IMR-90 (cell line): Measurements from ENCODE around the gene CD207. TPM values are rescaled to one million over a fixed set of nuclear protein-coding genes. Genes with fewer than 3 reads are reported as not detected.

Experiments
- ATAC-seq: fragments of 200-7000 bp; cut with Tn5 transposase; 2 replicates; pipeline ENCODE4 v1.9.1; 2020; ENCODE audit warnings: low read depth, mild to moderate bottlenecking, moderate library complexity
- BruUV-seq: library from RNA; stranded (reverse); fragments of 400-500 nt; replicated peaks from 2 replicates; lab custom pipeline; 2021; lab: Mats Ljungman, UMichigan
- CTCF ChIA-PET: fragments of 300-600 bp; formaldehyde crosslinking; extraction: SDS; loops from one replicate; lab custom pipeline; 2021; ENCODE audit warnings: antibody characterized with exemption; lab: Yijun Ruan, JAX
- POLR2A ChIA-PET: fragments of 300-600 bp; sonication (Branson Sonifier 250); formaldehyde crosslinking; loops from one replicate; lab custom pipeline; 2022; ENCODE audit warnings: antibody characterized with exemption; ENCODE audit not compliant: unreplicated experiment; lab: Charles Lee
- DNase-seq: peaks from one replicate; pipeline ENCODE4 v3.0.0; 2013
- H2AFZ ChIP-seq: replicated peaks from 2 replicates; pipeline ENCODE3; 2013; ENCODE audit warnings: low read length, mild to moderate bottlenecking; ENCODE audit not compliant: poor library complexity
- H2AK5ac ChIP-seq: 2 replicates; pipeline ENCODE4 v1.6.1; 2013; ENCODE audit warnings: low read depth, low read length, inconsistent platforms
- H2AK9ac ChIP-seq: replicated peaks from 2 replicates; pipeline ENCODE3; 2013; ENCODE audit warnings: mild to moderate bottlenecking, low read depth, low read length, moderate library complexity; ENCODE audit not compliant: poor library complexity
- H2BK120ac ChIP-seq: 2 replicates; pipeline ENCODE4 v1.6.1; 2013; ENCODE audit warnings: low read depth, low read length, inconsistent platforms
- H2BK15ac ChIP-seq: 3 replicates; pipeline ENCODE4 v1.6.1; 2013; ENCODE audit warnings: low read depth, low read length, inconsistent platforms
- H2BK20ac ChIP-seq: 2 replicates; pipeline ENCODE4 v1.6.1; 2013; ENCODE audit warnings: low read depth, mild to moderate bottlenecking, inconsistent platforms, low read length, moderate library complexity
- H2BK5ac ChIP-seq: 2 replicates; pipeline ENCODE4 v1.6.1; 2013; ENCODE audit warnings: mild to moderate bottlenecking, low read depth, low read length, inconsistent platforms; ENCODE audit not compliant: poor library complexity, severe bottlenecking
- H3K14ac ChIP-seq: replicated peaks from 2 replicates; pipeline ENCODE4 v1.6.1; 2013; ENCODE audit warnings: low read depth, low read length, inconsistent platforms
- H3K18ac ChIP-seq: 2 replicates; pipeline ENCODE4 v1.6.1; 2013; ENCODE audit warnings: low read depth, low read length, control low read depth
- H3K23ac ChIP-seq: 2 replicates; pipeline ENCODE4 v1.6.1; 2013; ENCODE audit warnings: low read depth, low read length, inconsistent platforms
- H3K27ac ChIP-seq: 2 replicates; pipeline ENCODE4 v1.5.1; 2013; ENCODE audit warnings: mild to moderate bottlenecking, control low read depth, low read length; ENCODE audit not compliant: insufficient read depth
- H3K27me3 ChIP-seq: 2 replicates; pipeline ENCODE4 v1.6.1; 2013; ENCODE audit warnings: low read length; ENCODE audit not compliant: control insufficient read depth, insufficient read depth
- H3K36me3 ChIP-seq: 2 replicates; pipeline ENCODE4 v1.6.1; 2013; ENCODE audit warnings: low read length, mixed read lengths; ENCODE audit not compliant: control insufficient read depth, insufficient read depth
- H3K4ac ChIP-seq: 2 replicates; pipeline ENCODE4 v1.6.1; 2013; ENCODE audit warnings: low read depth, low read length, inconsistent platforms
- H3K4me1 ChIP-seq: 2 replicates; pipeline ENCODE4 v1.6.1; 2013; ENCODE audit warnings: low read length, mixed read lengths; ENCODE audit not compliant: control insufficient read depth, insufficient read depth
- H3K4me2 ChIP-seq: 2 replicates; pipeline ENCODE4 v1.6.1; 2013; ENCODE audit warnings: low read depth, mild to moderate bottlenecking, control low read depth, low read length, moderate library complexity
- H3K4me3 ChIP-seq: 2 replicates; pipeline ENCODE4 v1.5.1; 2013; ENCODE audit warnings: low read depth, mild to moderate bottlenecking, control low read depth, low read length, moderate library complexity; ENCODE audit not compliant: insufficient read depth
- H3K56ac ChIP-seq: 2 replicates; pipeline ENCODE4 v1.6.1; 2013; ENCODE audit warnings: low read length, inconsistent platforms; ENCODE audit not compliant: insufficient read depth; ENCODE audit errors: extremely low read depth
- H3K79me1 ChIP-seq, 2 experiments: 2 replicates each; pipeline ENCODE4 v1.6.1; 2013; ENCODE audit warnings: low read length in 2 of 2, inconsistent platforms in 1 of 2, low read depth in 1 of 2
- H3K9ac ChIP-seq: 2 replicates; pipeline ENCODE4 v1.6.1; 2013; ENCODE audit warnings: low read depth, low read length, control low read depth
- H3K9me1 ChIP-seq: 2 replicates; pipeline ENCODE4 v1.6.1; 2013; ENCODE audit warnings: low read length, inconsistent platforms; ENCODE audit not compliant: insufficient read depth
- H3K9me3 ChIP-seq: 2 replicates; pipeline ENCODE4 v1.6.1; 2013; ENCODE audit warnings: low read length; ENCODE audit not compliant: control insufficient read depth, insufficient read depth
- H4K20me1 ChIP-seq: 2 replicates; pipeline ENCODE4 v1.6.1; 2013; ENCODE audit warnings: low read length, inconsistent platforms; ENCODE audit not compliant: insufficient read depth
- H4K5ac ChIP-seq: 2 replicates; pipeline ENCODE4 v1.6.1; 2013; ENCODE audit warnings: mild to moderate bottlenecking, low read depth, low read length, control low read depth
- H4K8ac ChIP-seq, 2 experiments: 2 replicates each; pipeline ENCODE4 v1.6.1; 2013; ENCODE audit warnings: low read depth in 2 of 2, low read length in 2 of 2, control low read depth in 1 of 2, inconsistent platforms in 1 of 2
- H4K91ac ChIP-seq: 2 replicates; pipeline ENCODE4 v1.6.1; 2013; ENCODE audit warnings: low read depth, low read length, inconsistent platforms; ENCODE audit not compliant: insufficient read depth
- CEBPB ChIP-seq: IDR thresholded peaks from 2 replicates; pipeline ENCODE4 v1.6.1; 2012; ENCODE audit warnings: low read depth, low read length, improper control_type of control experiment
- CHD1 ChIP-seq: IDR thresholded peaks from 2 replicates; pipeline ENCODE4 v1.6.1; 2012; ENCODE audit warnings: low read depth, low read length, improper control_type of control experiment
- FOS ChIP-seq: fragments of 150-350 bp; IDR thresholded peaks from 2 replicates; pipeline ENCODE4 v1.6.1; 2016; ENCODE audit warnings: low read depth, low read length
- MXI1 ChIP-seq: IDR thresholded peaks from 2 replicates; pipeline ENCODE4 v1.6.1; 2012; ENCODE audit warnings: low read depth, mild to moderate bottlenecking, low read length, moderate library complexity, borderline replicate concordance
- RCOR1 ChIP-seq: IDR thresholded peaks from 2 replicates; pipeline ENCODE4 v1.6.1; 2012; ENCODE audit warnings: mild to moderate bottlenecking, low read length, improper control_type of control experiment; ENCODE audit not compliant: insufficient replicate concordance
- WGBS, 2 experiments: methylation state at CpG; one replicate each; pipeline versions ENCODE4 v1.1.5 to v1.1.7; 2013; ENCODE audit warnings: missing lambda C conversion rate in 2 of 2; ENCODE audit not compliant: insufficient read length in 1 of 2; ENCODE audit errors: extremely low coverage in 2 of 2; 5-methylcytosine and 5-hydroxymethylcytosine counted together
- dilution Hi-C: fragments of 300-500 bp; cut with HindIII; formaldehyde crosslinking; loops from one replicate; pipeline ENCODE4 v1.14.3; 2018; ENCODE audit warnings: low sequenced_read_pairs; ENCODE audit not compliant: unreplicated experiment
- in situ Hi-C: fragments of 300-500 bp; cut with MboI; formaldehyde crosslinking; loops from 3 replicates; pipeline ENCODE4 v1.14.3; 2019; ENCODE audit warnings: low sequenced_read_pairs, inconsistent platforms, mixed read lengths
- intact Hi-C: fragments of 100-400 bp; cut with micrococcal nuclease; formaldehyde crosslinking; loops from 2 replicates; pipeline ENCODE4 v1.10.0; 2022
- polyA plus RNA-seq, 3 experiments: library from polyadenylated mRNA; depleted of rRNA; stranded (reverse); fragments of >200 nt; gene quantifications; 2 replicates each; pipeline ENCODE4 v1.2.3, GENCODE V29; 2012; ENCODE audit warnings: low replicate concordance in 1 of 3
- total RNA-seq: library from RNA; depleted of rRNA; stranded (reverse); fragments of >200 nt; gene quantifications from 2 replicates; pipeline ENCODE4 v1.2.3, GENCODE V29; 2012

Gene CD207
- total and polyA plus RNA-seq, 2 of the 4 experiments (the other 2 are of a cell fraction), result not detected

DNA sequence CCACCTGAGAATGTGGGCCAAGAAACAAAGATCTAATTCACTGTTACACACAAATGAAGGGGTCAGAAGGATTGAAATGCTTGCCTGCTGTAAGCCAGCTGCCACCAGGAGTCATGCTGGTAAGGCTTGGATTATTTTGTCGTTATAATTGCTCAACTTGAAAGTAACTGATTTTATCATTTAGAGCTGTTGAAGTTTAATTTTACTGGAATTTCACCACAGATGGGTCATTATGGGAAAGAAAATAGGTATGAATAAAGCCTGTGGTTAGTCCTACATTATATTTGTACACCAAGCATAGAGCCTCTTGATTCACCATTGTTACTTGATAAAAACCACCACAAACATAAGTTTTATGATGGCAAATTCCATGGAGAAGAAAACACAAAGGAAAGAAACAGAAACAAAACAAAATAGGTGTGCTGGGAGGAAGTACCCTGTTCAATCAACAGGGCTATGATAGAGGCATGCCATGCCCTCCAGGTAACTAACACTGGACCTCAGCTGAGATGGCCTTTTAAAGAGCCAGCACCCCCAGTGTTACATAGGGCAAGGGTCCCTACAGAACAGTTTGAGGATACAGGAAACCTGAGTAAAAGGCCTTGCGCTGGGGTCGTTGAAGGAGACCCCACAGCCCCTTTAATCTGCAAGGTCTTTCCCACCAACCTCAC is 18.2 kb downstream of the CD207 start:
- intact Hi-C loops, result no loop called here
- no peak overlapping the region for H3K9ac ChIP-seq
- peaks cover 12% of the 10 kb centered on the region for H3K27me3 ChIP-seq
- no peak overlapping the region for H3K4me3 ChIP-seq
- H2AFZ ChIP-seq, result no peak overlapping the region
- H3K36me3 ChIP-seq, result no peaks in the 10 kb centered on the region
- no peak overlapping the region for H2AK9ac ChIP-seq
- H2AK5ac ChIP-seq, result no peak overlapping the region
- H3K14ac ChIP-seq, result no peak overlapping the region
- BruUV-seq, result no TSS peak
- no peaks in the 10 kb centered on the region for H3K9me1 ChIP-seq
- H3K79me1 ChIP-seq, result no peaks in the 10 kb centered on the region
- ATAC-seq (no peak), DNase-seq (no peak)
- TF ChIP-seq CHD1 (no peak), FOS (no peak), MXI1 (no peak), CEBPB (no peak), RCOR1 (no peak)
- H2BK5ac ChIP-seq, result no peak overlapping the region
- no peaks in the 10 kb centered on the region for H3K9me3 ChIP-seq
- H4K5ac ChIP-seq, result no peak overlapping the region
- dilution Hi-C loops, result no loop called here
- no peak overlapping the region for H3K27ac ChIP-seq
- H3K56ac ChIP-seq, result no peak overlapping the region
- no peak overlapping the region for H3K4ac ChIP-seq
- no peaks in the 10 kb centered on the region for H4K20me1 ChIP-seq
- no peak overlapping the region for H3K18ac ChIP-seq
- H3K23ac ChIP-seq, result no peak overlapping the region
- H4K8ac ChIP-seq, result no peak overlapping the region
- no peak overlapping the region for H2BK20ac ChIP-seq
- in situ Hi-C loops, result no loop called here
- no CpG with 5 or more reads among the region's 3 CpGs for WGBS, 2 experiments
- no peak overlapping the region for H2BK15ac ChIP-seq
- ChIA-PET CTCF (no interaction called here), POLR2A (no interaction called here)
- no peaks in the 10 kb centered on the region for H3K4me1 ChIP-seq
- no peak overlapping the region for H3K4me2 ChIP-seq
- no peak overlapping the region for H4K91ac ChIP-seq
- H2BK120ac ChIP-seq, result no peak overlapping the region
